ENCODE results near the gene TMEM52.

The TMEM52 gene

DNA sequence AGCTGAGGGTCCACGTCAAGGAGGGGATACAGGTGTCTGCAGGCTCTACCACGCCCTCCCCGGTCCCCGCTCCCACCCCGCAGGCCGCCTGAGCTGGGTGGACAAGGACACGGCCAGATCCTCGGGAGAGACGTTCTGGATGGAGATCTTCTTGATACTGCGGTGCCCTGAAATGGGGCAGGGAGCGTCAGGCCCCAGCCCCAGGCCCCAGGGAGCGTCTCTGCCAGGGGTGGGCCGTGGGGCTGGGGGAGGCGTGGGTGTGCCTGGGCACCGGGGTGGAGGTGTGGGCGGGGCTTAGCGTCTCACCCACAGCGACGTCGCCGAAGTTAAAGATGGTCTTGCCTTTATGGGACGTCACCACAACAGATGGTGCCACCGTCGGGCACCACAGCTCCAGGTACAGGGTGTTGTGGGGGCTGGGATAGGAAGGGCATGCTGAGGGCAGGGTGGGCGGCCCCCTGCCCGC lies 7.3 kb upstream of the TMEM52 start:
- DNase-seq: no peak

DNA sequence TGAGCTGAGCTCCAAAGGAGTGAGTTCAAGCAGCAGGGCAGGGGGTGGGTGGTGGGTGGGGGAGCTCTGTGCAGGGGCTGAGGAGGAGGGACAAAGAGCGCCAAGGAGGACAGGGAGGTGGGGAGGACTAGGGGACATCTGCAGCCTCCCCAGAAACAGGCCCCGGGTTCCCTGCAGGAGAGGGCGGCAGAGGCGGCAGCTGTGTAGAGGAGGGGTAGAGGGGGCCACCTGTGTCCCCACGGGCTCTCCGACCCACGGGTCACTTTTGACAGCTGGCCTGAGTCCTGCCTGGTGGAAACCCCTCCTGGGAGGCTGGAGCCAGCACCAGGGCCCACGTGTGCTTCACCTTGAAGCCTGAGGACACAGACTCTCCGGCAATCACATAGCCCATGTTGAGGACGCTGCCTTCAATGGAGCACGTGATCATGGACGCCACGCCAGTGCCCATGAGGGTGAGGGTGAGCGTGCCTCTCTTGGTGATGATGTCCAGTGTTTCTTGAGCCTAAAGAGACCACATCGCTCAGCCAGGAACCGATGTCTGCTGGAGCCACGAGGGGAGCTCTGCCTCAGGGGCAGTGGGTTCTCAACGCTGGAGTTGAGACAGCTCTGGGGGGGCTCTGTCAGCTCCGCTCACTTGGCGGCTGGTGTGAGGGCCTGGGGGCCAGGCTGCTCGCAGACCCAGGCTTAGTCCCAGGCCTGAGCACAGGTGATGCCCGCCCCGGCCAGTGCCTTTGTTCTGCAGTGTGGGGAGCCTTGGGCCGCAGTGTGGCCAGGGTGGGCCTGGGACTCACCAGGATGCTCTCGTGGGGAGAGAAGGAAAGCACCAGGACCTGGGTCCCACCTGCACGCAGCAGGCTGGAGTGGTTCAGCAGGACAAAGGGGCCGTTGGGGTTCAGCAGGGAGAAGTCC lies 6.6 kb upstream of the TMEM52 start:
- no peak for DNase-seq

DNA sequence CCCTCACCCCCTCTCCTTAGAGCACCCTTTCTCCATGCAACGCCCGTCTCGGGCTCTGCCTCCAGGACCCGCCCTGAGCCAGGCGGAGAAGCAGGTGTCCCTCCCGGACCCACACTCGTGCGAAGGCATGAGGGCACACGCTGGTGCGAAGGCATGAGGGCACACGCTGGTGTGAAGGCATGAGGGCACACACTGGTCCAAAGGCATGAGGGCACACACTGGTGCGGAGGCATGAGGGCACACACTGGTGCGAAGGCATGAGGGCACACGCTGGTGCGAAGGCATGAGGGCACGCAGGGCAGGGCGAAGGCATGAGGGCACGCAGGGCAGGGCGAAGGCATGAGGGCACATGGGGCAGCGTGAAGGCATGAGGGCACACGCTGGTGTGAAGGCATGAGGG lies 5.8 kb upstream of the TMEM52 start:
- no peak for DNase-seq

GRCh38 chr1:1924386-1924785 lies 5.3 kb upstream of the TMEM52 start:
- no peak for DNase-seq

DNA sequence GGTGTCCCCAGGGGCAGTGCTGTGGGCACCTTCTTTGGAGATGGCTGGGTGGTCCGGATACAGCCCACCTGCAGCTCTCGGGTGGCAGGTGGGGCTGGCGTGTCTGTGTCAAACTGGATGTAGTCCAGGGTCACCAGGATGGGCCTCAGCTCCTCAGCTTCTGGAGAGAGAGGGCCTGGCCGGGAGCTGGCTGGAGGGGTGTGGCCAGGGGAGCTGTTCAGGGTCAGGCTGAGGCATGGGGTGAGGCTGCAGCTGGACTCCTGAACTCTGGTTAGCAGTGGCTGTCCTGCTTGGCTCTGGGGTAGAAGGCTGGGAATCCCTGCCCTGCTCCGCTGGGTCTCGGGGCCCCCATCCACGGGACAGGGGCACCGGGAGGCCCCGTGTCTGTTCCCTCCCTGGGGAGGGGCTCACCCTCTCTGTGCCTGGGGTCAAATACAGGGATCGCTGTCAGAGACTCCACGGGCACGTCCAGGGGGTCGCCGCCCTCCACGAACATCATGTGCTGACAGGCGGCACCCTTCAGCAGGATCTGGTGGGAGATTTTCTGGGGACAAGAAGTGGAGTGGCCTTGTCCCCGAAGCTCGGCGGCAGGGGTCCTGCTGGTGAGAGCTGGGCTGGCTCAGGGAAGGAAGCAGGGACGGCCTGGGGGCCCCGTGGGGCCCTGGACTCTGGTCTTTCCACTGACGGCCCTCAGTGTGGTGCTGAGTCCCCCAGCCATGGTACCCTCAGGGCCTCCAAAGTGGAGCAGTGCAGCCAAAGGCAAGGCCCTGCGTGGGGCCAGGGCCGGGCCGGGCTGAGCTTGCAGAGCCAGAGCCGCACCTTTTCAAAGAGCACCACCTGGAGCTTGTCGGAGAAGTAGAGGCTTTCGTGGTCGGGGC lies 4.1 kb upstream of the TMEM52 start:
- no peak for DNase-seq

- no peak for DNase-seq
Observed at GRCh38 chr1:1922702-1922955, 3.5 kb upstream of the TMEM52 start.

- no peak for DNase-seq
Observed at GRCh38 chr1:1921901-1922701, 3.0 kb upstream of the TMEM52 start.

DNA sequence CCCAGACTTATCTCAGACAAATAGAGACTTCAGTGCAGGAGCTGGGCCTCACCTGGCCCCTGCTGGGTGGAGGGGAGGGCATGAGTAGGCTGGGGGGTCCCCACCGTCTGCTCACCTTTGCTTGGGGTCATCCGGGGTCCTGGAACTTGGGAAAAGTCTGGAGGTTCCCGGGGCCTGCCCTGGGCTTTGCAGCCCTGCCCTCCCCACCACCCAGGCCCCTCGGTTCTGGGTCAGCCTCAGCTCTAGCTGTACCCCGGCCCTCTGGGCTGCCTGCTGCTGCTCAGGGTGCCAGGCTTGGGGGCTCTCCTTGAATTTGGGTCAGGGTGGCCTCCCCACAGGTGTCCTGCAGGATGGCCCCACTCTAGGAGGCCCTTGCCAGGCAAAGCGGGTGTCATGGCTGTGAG lies 2.4 kb upstream of the TMEM52 start:
- DNase-seq: no peak

DNA sequence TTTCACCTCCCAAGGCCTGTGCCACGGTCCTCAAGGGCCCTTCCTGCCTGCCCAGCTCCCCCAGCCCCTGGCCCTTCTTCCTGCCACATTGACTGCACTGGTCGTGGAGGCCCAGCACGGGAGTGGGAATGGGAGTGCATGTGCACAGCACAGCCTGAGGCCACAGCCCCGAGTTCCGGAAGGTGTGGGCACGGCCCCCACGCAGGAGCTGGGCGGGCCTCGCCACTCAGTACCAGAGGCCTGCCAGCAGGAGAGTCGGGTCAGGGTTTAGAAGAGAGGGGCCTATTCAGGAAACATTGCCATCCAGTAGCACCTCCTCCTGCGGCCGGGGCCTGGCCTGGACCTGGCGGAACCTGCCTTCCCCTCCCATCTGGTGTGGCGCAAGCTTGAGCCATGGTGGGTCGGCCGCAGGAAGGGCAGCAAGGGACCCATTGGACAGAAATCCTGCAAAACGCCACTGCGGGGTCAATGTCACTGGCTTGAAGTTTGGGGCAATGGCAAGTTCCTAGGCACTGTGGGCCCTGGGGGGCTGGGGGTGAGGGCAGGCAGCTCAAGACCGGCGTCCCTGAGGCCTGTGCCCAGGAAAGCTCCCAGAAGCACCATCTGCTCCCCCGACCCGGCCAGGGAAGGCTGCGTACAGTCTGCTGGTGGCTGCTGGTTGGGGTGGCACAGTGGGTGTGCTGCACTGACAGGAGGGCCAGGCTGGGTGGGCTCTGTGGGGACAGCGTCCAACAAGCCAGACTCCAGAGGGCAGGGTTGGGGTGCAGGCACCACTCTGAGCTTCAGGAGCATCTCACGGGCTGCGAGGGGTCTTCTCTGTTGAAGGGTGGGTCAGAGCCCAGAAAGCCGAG lies 1.8 kb upstream of the TMEM52 start:
- DNase-seq: no peak

GRCh38 chr1:1920057-1920607 lies 1.1 kb upstream of the TMEM52 start:
- DNase-seq: no peak

DNA sequence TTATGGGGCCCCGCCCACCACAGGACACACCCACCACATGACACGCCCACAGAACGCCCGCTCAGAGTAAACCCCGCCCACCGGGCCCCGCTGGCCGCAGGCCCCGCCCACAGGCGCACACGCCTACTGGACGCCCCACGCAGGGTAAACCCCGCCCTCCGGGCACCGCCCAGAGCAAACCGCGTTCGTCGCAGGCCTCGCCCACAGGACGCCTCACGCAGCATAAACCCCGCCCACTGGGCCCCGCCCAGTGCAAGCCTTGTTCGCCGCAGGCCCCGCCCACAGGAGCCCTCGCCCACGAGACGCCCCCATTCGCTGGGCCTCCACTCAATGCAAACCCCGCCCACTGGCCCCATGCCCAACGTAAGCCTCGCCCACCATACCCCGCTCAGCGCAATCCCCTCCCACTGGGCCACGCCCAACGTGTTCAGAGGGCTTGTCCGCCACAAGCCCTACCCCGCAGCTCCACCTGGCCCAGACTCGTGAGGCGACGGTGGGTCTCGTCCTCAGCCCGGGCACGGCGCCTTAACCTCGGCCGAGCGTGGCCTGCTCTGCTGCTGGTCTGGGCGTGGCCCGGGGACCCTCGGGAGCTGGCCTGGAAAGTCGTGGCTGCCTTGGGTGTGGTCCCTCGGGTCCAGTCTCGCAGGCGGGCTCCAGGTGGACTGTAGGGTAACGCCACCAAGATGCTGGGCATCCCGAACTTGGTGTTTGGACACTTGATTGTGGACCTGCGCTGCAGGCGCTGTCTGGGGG lies 401 bp upstream of the TMEM52 start:
- peak; percentile 97 for DNase-seq

GRCh38 chr1:1917995-1918900 lies 831 bp downstream of the TMEM52 start:
- DNase-seq: no peak

DNA sequence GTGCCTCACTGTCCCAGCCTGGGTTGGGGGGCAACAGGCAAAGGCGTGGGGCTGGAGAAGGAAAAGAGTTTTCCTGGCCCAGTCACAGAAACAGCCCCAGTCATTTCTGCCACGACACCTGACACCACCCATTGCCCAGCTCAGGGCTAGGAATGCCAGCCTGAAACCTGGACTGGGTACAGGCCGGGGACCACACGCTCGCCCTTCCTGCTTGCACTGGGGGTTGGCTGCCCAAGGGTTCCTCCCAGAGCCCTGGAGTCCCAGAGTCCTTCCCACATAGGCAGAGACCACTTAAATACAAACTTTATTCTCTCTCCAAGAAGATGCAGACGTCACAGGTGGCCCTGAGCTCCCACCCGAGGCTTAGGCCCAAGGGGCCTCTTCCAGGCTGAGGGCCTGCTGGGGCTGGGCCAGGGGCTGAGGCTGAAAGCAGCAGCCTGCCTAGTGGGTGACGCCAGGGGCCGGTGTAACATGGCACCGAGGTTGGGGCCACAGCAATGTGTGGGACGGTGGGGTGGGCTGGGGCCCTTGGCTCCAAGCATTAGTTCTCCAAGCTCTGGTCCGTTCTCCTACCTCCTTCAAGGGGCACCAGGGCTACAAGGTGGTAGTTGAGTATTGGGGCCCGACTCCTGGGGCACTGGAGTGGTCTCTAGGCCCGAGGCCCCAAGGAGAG lies 1.6 kb downstream of the TMEM52 start:
- DNase-seq: no peak

DNA sequence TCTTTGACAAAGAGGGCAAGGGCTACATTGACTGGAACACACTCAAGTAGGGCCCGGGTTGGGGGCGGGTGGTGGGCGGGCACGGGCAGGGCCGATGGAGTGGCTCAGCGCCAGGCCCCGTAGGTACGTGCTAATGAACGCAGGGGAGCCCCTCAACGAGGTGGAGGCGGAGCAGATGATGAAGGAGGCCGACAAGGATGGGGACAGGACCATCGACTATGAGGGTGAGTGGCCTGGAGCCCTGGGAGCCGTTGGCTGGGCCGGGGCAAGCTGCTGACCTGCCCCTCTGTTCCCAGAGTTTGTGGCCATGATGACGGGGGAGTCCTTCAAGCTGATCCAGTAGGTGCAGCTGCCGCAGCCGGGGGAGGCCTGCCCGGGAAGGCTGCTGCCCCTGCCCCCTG lies 2.2 kb downstream of the TMEM52 start:
- no peak for DNase-seq

- DNase-seq: no peak
Observed at GRCh38 chr1:1915911-1916840, 2.9 kb downstream of the TMEM52 start.

DNA sequence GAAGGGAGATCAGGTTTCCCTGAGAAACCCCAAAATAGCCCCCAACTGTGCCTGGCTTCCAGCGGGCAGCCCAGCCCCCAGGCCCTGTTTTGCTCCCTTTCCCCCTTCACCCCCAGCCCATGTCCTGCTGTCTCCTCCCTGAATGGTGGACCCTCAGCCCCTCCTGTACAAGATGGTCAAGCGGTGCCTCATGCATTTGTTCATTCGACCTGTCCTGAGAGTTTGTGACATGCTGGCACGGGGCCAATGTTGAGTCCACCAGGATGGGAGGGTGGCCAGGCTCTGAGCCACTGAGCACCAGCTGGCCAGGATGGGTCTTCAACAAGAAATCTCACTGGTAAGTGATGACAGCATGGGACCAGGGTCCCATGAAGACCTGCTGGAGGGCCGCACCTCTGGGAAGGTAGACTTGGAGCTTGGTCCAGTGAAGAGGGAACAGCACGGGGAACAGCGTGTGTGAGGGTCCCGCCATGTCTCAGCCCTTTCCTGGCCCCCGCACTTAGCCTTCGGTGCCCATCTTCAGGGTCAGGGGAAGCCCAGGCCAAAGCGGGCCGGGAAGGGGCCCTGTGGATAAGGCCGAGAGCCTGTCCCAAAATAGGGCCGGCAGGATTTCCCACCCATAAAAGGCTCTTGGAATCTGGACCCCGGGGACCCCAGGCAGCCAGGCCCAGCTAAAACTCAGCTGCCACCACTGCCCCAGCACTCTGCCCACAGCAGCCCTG lies 3.9 kb downstream of the TMEM52 start, which contains the start of gene CALML6:
CALML6 (plus strand) TSS at position 290 of the 722 bp plus-strand sequence; CDS start at position 311, 21 bp downstream.
- DNase-seq: no peak

Measured in NCI-H1105 treated with DMSO at 0.1 percent for 48 hours (cell line).